HG03520 (cell line): ENCODE data around the gene POLR2A.
"Not testable (repeated sequence)": the region's sequence is repeated elsewhere in the genome, so short reads cannot be mapped to it uniquely, and the experiment has no call there.

Experiments
- ATAC-seq: cut with Tn5 transposase; IDR thresholded peaks from one replicate; pipeline ENCODE4 v1.9.1; 2021; ENCODE audit warnings: mild to moderate bottlenecking, moderate library complexity; ENCODE audit not compliant: unreplicated experiment

Gene POLR2A

GRCh38 chr17:7478276-7479212, 5.6 kb upstream of the POLR2A start:
- no peak for ATAC-seq

- ATAC-seq: no peak
Observed at GRCh38 chr17:7479213-7480088, 4.7 kb upstream of the POLR2A start, which contains the start of gene ZBTB4. ZBTB4 (minus strand) TSS chr17:7479631; CDS start chr17:7466801, 12,830 bp downstream.

- ATAC-seq: no peak
Observed at GRCh38 chr17:7480089-7480384, 4.1 kb upstream of the POLR2A start.

GRCh38 chr17:7481275-7481674, 2.9 kb upstream of the POLR2A start, which contains the start of gene SLC35G6:
SLC35G6 (plus strand) TSS chr17:7481446; CDS start chr17:7481517, 71 bp downstream.
- ATAC-seq: not testable (repeated sequence)

GRCh38 chr17:7481842-7482741, 2.1 kb upstream of the POLR2A start:
- not testable (repeated sequence) for ATAC-seq

- ATAC-seq: not testable (repeated sequence)
Observed at GRCh38 chr17:7482742-7483088, 1.5 kb upstream of the POLR2A start.

- ATAC-seq: peak; percentile 25
Observed at GRCh38 chr17:7483255-7484066, 705 bp upstream of the POLR2A start.

GRCh38 chr17:7484919-7485377, 782 bp downstream of the POLR2A start:
- ATAC-seq: no peak

GRCh38 chr17:7486181-7486580, 2.0 kb downstream of the POLR2A start:
- ATAC-seq: no peak

GRCh38 chr17:7490144-7490543, 6.0 kb downstream of the POLR2A start:
- ATAC-seq: no peak

GRCh38 chr17:7491583-7491982, 7.4 kb downstream of the POLR2A start:
- ATAC-seq: no peak

- no peak for ATAC-seq
Observed at GRCh38 chr17:7493941-7494340, 9.8 kb downstream of the POLR2A start.

- ATAC-seq: no peak
Observed at GRCh38 chr17:7495906-7496434, 11.8 kb downstream of the POLR2A start.

GRCh38 chr17:7496470-7497183, 12.5 kb downstream of the POLR2A start:
- no peak for ATAC-seq

GRCh38 chr17:7497228-7497627, 13.1 kb downstream of the POLR2A start:
- ATAC-seq: no peak

GRCh38 chr17:7497636-7498035, 13.5 kb downstream of the POLR2A start:
- no peak for ATAC-seq

GRCh38 chr17:7499161-7499560, 15.0 kb downstream of the POLR2A start:
- no peak for ATAC-seq

GRCh38 chr17:7501729-7502128, 17.6 kb downstream of the POLR2A start:
- no peak for ATAC-seq
